ENCODE data around the gene GSTM4.

Gene GSTM4

DNA sequence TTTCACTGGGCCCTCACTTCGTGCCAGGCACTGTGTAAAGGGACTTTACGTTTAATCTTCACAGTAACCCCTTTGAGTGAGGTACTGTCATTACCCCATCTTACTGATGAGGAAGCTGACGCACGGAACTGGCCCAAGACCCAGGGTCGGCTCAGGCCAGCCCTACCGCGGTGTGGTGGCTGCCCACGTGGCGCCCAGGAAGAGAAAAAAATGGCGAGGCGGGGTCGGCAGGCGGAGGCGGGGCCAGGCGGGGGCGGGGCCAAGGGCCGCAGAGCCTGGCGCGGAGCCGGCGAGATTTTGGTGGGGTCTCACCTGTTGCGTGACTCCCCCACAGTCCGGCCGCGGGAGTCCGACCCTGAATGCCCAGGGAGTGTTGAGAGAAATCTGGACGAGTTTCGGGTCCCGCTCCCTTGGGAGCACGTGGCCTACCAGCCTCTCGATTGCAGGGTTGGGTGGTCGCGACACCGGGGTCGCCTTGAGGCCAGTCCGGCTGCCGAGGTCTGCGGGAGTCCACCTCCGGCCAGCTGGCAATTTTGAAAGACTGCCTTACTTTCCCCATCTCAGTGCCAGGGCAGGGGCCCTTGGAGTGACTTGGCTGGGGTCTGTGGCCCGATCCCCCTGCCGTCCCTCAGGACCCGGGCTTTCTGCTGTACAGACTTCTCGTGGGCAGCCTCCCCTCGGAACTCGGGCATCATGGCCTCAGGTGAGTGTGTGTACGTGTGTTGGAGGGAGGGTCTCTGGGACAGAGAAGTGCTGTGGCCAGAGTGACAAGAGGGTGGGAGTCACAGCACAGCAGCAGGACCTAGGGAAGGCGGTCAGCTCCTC is 36.1 kb upstream of the GSTM4 start, which contains the start of the genes AMPD2 and GNAT2:
AMPD2 (plus strand) TSS at position 262 of the 825 bp plus-strand sequence. CDS start 1,339 bp downstream, outside the sequence.
GNAT2 (minus strand) TSS at position 41 of the 825 bp plus-strand sequence. CDS start 6,746 bp downstream, outside the sequence.
- Histone ChIP-seq H3K79me2 (ENCODE audit: control insufficient read depth, insufficient read depth, low read length, unreplicated experiment) (peaks cover 49% of the 10 kb centered on the region), H3K27ac (ENCODE audit: low read depth, low read length) (peak within 1 kb of the TSS; percentile 92), H3K36me3 (ENCODE audit: insufficient read depth, low read length) (no peaks in the 10 kb centered on the region), H2AFZ (ENCODE audit: low read length, unreplicated experiment) (peak within 1 kb of the TSS; percentile 75), H3K27me3 (ENCODE audit: insufficient read depth, low read length) (no peaks in the 10 kb centered on the region), H3K4me1 (ENCODE audit: control insufficient read depth, insufficient read depth, low read length, unreplicated experiment) (peaks cover 60% of the 10 kb centered on the region), H3K4me3 (ENCODE audit: low read depth, low read length) (peak within 1 kb of the TSS; percentile 84)

DNA sequence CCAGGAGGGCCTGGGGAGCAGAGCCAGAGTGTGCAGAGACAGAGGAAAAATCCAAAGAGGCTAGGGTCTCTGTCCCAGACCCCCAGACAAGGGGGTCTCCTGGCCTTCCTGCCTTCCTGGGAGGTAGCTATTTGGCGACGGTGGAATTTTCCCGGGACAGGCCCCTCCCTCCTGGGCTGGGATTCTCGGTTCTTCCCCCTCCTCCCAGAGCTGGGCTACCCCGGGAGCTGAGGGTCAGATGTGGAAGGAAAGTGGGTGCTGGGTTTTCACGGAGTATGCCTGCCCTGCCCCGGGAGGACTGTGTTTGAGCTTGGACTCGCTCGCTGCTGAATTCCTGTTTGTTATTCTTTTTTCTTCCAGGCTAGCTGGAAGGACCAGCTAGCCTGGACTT is 35.5 kb upstream of the GSTM4 start:
- H3K27ac ChIP-seq (ENCODE audit: low read depth, low read length): peak overlapping the region; percentile 92

DNA sequence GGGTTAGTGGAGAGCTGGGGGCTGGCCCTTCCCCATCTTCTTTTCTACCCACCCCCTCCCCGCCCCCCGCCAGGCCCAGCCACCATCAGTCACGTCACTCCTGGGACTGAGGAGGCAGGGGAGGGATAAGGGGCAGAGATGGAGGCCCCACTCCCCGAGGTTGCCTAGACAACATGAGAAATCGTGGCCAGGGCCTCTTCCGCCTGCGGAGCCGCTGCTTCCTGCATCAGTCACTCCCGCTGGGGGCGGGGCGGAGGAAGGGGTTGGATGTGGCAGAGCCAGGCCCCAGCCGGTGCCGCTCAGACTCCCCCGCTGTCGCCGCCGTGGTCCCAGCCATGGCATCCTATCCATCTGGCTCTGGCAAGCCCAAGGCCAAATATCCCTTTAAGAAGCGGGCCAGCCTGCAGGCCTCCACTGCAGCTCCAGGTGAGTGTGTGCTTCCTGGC is 35.0 kb upstream of the GSTM4 start:
- H3K4me1 ChIP-seq (ENCODE audit: control insufficient read depth, insufficient read depth, low read length, unreplicated experiment): peaks cover 60% of the 10 kb centered on the region
- no peaks in the 10 kb centered on the region for H3K27me3 ChIP-seq (ENCODE audit: insufficient read depth, low read length)
- peak overlapping the region; percentile 67 for H2AFZ ChIP-seq (ENCODE audit: low read length, unreplicated experiment)
- peak overlapping the region; percentile 92 for H3K27ac ChIP-seq (ENCODE audit: low read depth, low read length)
- peaks cover 55% of the 10 kb centered on the region for H3K79me2 ChIP-seq (ENCODE audit: control insufficient read depth, insufficient read depth, low read length, unreplicated experiment)
- peak overlapping the region; percentile 84 for H3K4me3 ChIP-seq (ENCODE audit: low read depth, low read length)
- no peaks in the 10 kb centered on the region for H3K36me3 ChIP-seq (ENCODE audit: insufficient read depth, low read length)

More for the DNA sequence above, 35.5 kb upstream of the GSTM4 start:
- Histone ChIP-seq H3K4me1 (ENCODE audit: control insufficient read depth, insufficient read depth, low read length, unreplicated experiment) (peaks cover 60% of the 10 kb centered on the region), H2AFZ (ENCODE audit: low read length, unreplicated experiment) (peak overlapping the region; percentile 67), H3K79me2 (ENCODE audit: control insufficient read depth, insufficient read depth, low read length, unreplicated experiment) (peaks cover 52% of the 10 kb centered on the region), H3K27me3 (ENCODE audit: insufficient read depth, low read length) (no peaks in the 10 kb centered on the region), H3K36me3 (ENCODE audit: insufficient read depth, low read length) (no peaks in the 10 kb centered on the region), H3K4me3 (ENCODE audit: low read depth, low read length) (peak overlapping the region; percentile 84)

- peaks cover 58% of the 10 kb centered on the region for H3K79me2 ChIP-seq (ENCODE audit: control insufficient read depth, insufficient read depth, low read length, unreplicated experiment)
- no peaks in the 10 kb centered on the region for H3K27me3 ChIP-seq (ENCODE audit: insufficient read depth, low read length)
- H3K27ac ChIP-seq (ENCODE audit: low read depth, low read length): peak overlapping the region; percentile 92; the same call in 1 of the 2 replicates
- H3K4me1 ChIP-seq (ENCODE audit: control insufficient read depth, insufficient read depth, low read length, unreplicated experiment): peaks cover 60% of the 10 kb centered on the region
- no peaks in the 10 kb centered on the region for H3K36me3 ChIP-seq (ENCODE audit: insufficient read depth, low read length)
- no peak overlapping the region for H2AFZ ChIP-seq (ENCODE audit: low read length, unreplicated experiment)
- peak overlapping the region; percentile 84 for H3K4me3 ChIP-seq (ENCODE audit: low read depth, low read length)
Measured at GRCh38 chr1:109621379-109622136, 34.3 kb upstream of the GSTM4 start.

- no peak overlapping the region for H3K27ac ChIP-seq (ENCODE audit: low read depth, low read length)
- H2AFZ ChIP-seq (ENCODE audit: low read length, unreplicated experiment): no peak overlapping the region
- H3K4me1 ChIP-seq (ENCODE audit: control insufficient read depth, insufficient read depth, low read length, unreplicated experiment): peaks cover 53% of the 10 kb centered on the region
- no peaks in the 10 kb centered on the region for H3K27me3 ChIP-seq (ENCODE audit: insufficient read depth, low read length)
- H3K79me2 ChIP-seq (ENCODE audit: control insufficient read depth, insufficient read depth, low read length, unreplicated experiment): peaks cover 58% of the 10 kb centered on the region
- peak overlapping the region; percentile 84 for H3K4me3 ChIP-seq (ENCODE audit: low read depth, low read length)
- no peaks in the 10 kb centered on the region for H3K36me3 ChIP-seq (ENCODE audit: insufficient read depth, low read length)
Measured at GRCh38 chr1:109622137-109622892, 33.6 kb upstream of the GSTM4 start.

GRCh38 chr1:109622895-109623294 is 33.0 kb upstream of the GSTM4 start:
- peaks cover 4% of the 10 kb centered on the region; the same call in 1 of the 2 replicates for H3K36me3 ChIP-seq (ENCODE audit: insufficient read depth, low read length)
- H3K27ac ChIP-seq (ENCODE audit: low read depth, low read length): no peak overlapping the region
- peaks cover 47% of the 10 kb centered on the region for H3K4me1 ChIP-seq (ENCODE audit: control insufficient read depth, insufficient read depth, low read length, unreplicated experiment)

DNA sequence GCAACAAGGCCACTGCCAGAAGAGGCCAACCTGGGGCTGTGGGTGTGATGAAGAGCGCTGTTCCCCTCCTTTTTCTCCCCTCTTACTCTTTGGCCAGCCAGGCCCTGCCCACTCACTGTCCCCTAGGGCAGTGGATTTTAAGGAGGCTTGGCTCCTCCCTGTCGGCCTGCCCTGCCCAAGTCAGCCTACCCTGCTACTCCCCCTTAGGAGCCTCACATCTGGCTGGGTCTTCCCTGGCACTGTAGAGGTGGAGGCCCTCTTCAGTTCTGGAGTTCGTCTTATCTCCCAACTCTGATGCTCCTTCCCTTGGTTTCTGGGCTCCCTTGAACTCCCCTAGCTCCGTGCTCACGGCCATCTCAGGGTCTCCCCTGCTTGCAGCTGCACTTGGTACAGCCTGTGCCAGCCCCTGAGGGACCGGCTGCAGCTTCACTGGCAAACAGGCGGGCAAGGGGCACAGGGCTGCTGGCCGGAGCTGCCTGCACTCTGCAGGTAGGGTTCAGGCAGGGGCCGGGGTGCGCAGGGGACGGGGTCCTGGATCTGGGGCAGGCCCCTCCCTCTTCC is 32.2 kb upstream of the GSTM4 start:
- Histone ChIP-seq H2AFZ (ENCODE audit: low read length, unreplicated experiment) (no peak overlapping the region), H3K4me1 (ENCODE audit: control insufficient read depth, insufficient read depth, low read length, unreplicated experiment) (peaks cover 40% of the 10 kb centered on the region), H3K4me3 (ENCODE audit: low read depth, low read length) (peak overlapping the region; percentile 13; the same call in 1 of the 2 replicates), H3K27ac (ENCODE audit: low read depth, low read length) (no peak overlapping the region), H3K36me3 (ENCODE audit: insufficient read depth, low read length) (peaks cover 5% of the 10 kb centered on the region; the same call in 1 of the 2 replicates), H3K79me2 (ENCODE audit: control insufficient read depth, insufficient read depth, low read length, unreplicated experiment) (peaks cover 58% of the 10 kb centered on the region), H3K27me3 (ENCODE audit: insufficient read depth, low read length) (no peaks in the 10 kb centered on the region)

More at GRCh38 chr1:109622895-109623294, 33.0 kb upstream of the GSTM4 start:
- Histone ChIP-seq H3K79me2 (ENCODE audit: control insufficient read depth, insufficient read depth, low read length, unreplicated experiment) (peaks cover 58% of the 10 kb centered on the region), H3K27me3 (ENCODE audit: insufficient read depth, low read length) (no peaks in the 10 kb centered on the region), H3K4me3 (ENCODE audit: low read depth, low read length) (no peak overlapping the region; the same call in 1 of the 2 replicates), H2AFZ (ENCODE audit: low read length, unreplicated experiment) (no peak overlapping the region)

DNA sequence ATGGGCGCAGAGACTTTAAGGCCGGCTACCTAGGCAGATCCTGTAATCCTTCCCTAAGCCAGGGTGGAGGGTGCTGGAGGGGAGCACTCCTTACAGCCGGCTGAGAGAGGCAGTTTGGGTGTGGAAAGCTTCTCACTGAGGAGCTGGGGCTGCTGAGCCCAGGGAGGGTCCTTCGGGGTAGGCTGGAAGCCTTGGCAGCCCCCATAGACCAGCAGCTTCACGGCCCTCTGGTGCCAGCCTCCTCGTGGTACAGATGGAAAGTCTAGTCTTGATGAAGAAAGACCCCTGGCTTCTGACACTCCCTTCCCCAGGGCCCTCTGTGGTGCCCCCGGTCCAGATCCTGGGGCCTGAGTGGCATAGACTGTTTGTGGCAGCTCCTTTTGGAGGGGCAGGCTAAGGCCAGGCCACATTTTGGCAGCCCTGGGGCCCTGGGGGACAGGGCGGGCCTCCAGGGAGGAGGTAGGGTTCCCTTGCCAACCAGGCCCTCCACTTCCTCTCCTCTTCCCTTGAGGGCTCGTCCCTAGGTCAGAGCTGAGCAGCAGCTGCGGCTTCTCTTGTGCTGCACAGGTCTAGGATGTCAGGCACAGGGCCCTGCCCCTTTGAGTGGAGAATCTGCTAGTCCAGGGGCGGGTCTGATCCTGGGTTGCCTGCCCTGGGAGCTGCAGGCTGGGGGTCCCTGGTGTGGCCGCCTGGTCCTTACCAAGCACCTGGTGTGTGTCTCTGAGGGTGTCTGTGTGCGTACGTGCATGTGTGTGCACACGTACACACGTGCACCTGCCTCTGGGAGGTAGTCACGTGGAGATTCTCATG is 31.5 kb upstream of the GSTM4 start:
- Histone ChIP-seq H3K4me3 (ENCODE audit: low read depth, low read length) (peak overlapping the region; percentile 13; the same call in 1 of the 2 replicates), H3K36me3 (ENCODE audit: insufficient read depth, low read length) (peaks cover 5% of the 10 kb centered on the region; the same call in 1 of the 2 replicates), H3K27me3 (ENCODE audit: insufficient read depth, low read length) (no peaks in the 10 kb centered on the region), H3K79me2 (ENCODE audit: control insufficient read depth, insufficient read depth, low read length, unreplicated experiment) (peaks cover 58% of the 10 kb centered on the region), H3K27ac (ENCODE audit: low read depth, low read length) (no peak overlapping the region), H3K4me1 (ENCODE audit: control insufficient read depth, insufficient read depth, low read length, unreplicated experiment) (peaks cover 33% of the 10 kb centered on the region), H2AFZ (ENCODE audit: low read length, unreplicated experiment) (no peak overlapping the region)

- peaks cover 5% of the 10 kb centered on the region; the same call in 1 of the 2 replicates for H3K36me3 ChIP-seq (ENCODE audit: insufficient read depth, low read length)
- H3K27ac ChIP-seq (ENCODE audit: low read depth, low read length): no peak overlapping the region
- H3K4me3 ChIP-seq (ENCODE audit: low read depth, low read length): no peak overlapping the region
- peaks cover 53% of the 10 kb centered on the region for H3K79me2 ChIP-seq (ENCODE audit: control insufficient read depth, insufficient read depth, low read length, unreplicated experiment)
- peaks cover 33% of the 10 kb centered on the region for H3K4me1 ChIP-seq (ENCODE audit: control insufficient read depth, insufficient read depth, low read length, unreplicated experiment)
- no peak overlapping the region for H2AFZ ChIP-seq (ENCODE audit: low read length, unreplicated experiment)
- no peaks in the 10 kb centered on the region for H3K27me3 ChIP-seq (ENCODE audit: insufficient read depth, low read length)
Measured at GRCh38 chr1:109625176-109625575, 30.7 kb upstream of the GSTM4 start.
